ENCODE results near the gene ASH1L. TPM values are rescaled to one million over a fixed set of nuclear protein-coding genes. Genes with fewer than 3 reads are reported as not detected.

ASH1L gene
- total RNA-seq, 1 experiment from 2014 or later = 29.3 TPM

- peak; percentile 99 for TF ChIP-seq USF1 (CRISPR knock-in tag; IDR thresholded peaks at IDR 0.05)
- TF ChIP-seq E2F5 (CRISPR knock-in tag; IDR thresholded peaks at IDR 0.05) = peak; percentile 81; the same call in 1 of the 2 replicates
- TF ChIP-seq ATF6 (CRISPR knock-in tag; IDR thresholded peaks at IDR 0.05) = no peak
- TF ChIP-seq FOXP1 (CRISPR knock-in tag; IDR thresholded peaks at IDR 0.05; ENCODE audit: borderline replicate concordance) = peak; percentile 17; the same call in 1 of the 2 replicates
- TF ChIP-seq TEAD1 (CRISPR knock-in tag; IDR thresholded peaks at IDR 0.05) = peak; percentile 71; the same call in 1 of the 2 replicates
- TF ChIP-seq SP1 (CRISPR knock-in tag; conservative IDR thresholded peaks at IDR 0.05) = peak; percentile 83
- TF ChIP-seq ERG (CRISPR knock-in tag; IDR thresholded peaks at IDR 0.05) = no peak
- no peak for TF ChIP-seq ZNF423 (CRISPR knock-in tag; IDR thresholded peaks at IDR 0.05)
- peak; percentile 56; the same call in 1 of the 2 replicates for TF ChIP-seq NFE2L1 (CRISPR knock-in tag; IDR thresholded peaks at IDR 0.05)
Observed at GRCh38 chr1:155324037-155324716, 238.4 kb downstream of the ASH1L start (continued).

- H3K4me3 Mint-ChIP-seq = peak overlapping the region; percentile 91
- H3K9me3 Mint-ChIP-seq = no peaks in the 10 kb centered on the region
- peaks cover 16% of the 10 kb centered on the region for H3K36me3 Mint-ChIP-seq
- peaks cover 6% of the 10 kb centered on the region for H3K27me3 Mint-ChIP-seq (ENCODE audit: low read depth)
- ChIA-PET POLR2A (interaction anchor here (0.6 to 2.5 kb wide), 6 partner anchors 15 to 117 kb away, joined by 3 to 13 read pairs (median 4); partner anchors contain the start of genes CLK2 and FDPS), CTCF (interaction anchor here (0.6 to 9.9 kb wide), 35 partner anchors 8 to 1906 kb away, joined by 3 to 204 read pairs (median 6); partner anchors contain the start of genes CLK2, ENTREP3, FDPS and HCN3)
- peak overlapping the region; percentile 65; the same call in 1 of the 2 replicates for H3K27ac Mint-ChIP-seq
- TF ChIP-seq CBFB (CRISPR knock-in tag; IDR thresholded peaks at IDR 0.05; ENCODE audit: low read depth) (peak; percentile 43; the same call in 1 of the 2 replicates), FOXK1 (CRISPR knock-in tag; IDR thresholded peaks at IDR 0.05) (no peak), ATF1 (CRISPR knock-in tag; IDR thresholded peaks at IDR 0.05) (no peak)
- peak; percentile 27 for ATAC-seq
- peak; percentile 86 for DNase-seq (ENCODE audit: low spot score)
- peaks cover 41% of the 10 kb centered on the region for H3K4me1 Mint-ChIP-seq
Observed at GRCh38 chr1:155323729-155324036, 238.9 kb downstream of the ASH1L start.

- H3K36me3 Mint-ChIP-seq = peaks cover 22% of the 10 kb centered on the region
- CTCF ChIA-PET = interaction anchor here (0.6 to 9.9 kb wide), 40 partner anchors 8 to 1905 kb away, joined by 3 to 204 read pairs (median 5); partner anchors contain the start of genes CLK2, ENTREP3, FDPS and HCN3
- DNase-seq (ENCODE audit: low spot score) (peak; percentile 94), ATAC-seq (peak; percentile 32)
- H3K4me3 Mint-ChIP-seq = peak overlapping the region; percentile 91
- POLR2A ChIA-PET = interaction anchor here (0.5 to 2.5 kb wide), 7 partner anchors 15 to 362 kb away, joined by 3 to 13 read pairs (median 4); partner anchors contain the start of genes CLK2 and FDPS
- H3K27ac Mint-ChIP-seq = no peak overlapping the region
- no peaks in the 10 kb centered on the region for H3K9me3 Mint-ChIP-seq
- H3K27me3 Mint-ChIP-seq (ENCODE audit: low read depth) = peaks cover 6% of the 10 kb centered on the region
- peaks cover 41% of the 10 kb centered on the region for H3K4me1 Mint-ChIP-seq
- TF ChIP-seq ATF1 (CRISPR knock-in tag; IDR thresholded peaks at IDR 0.05) (no peak), STAT6 (CRISPR knock-in tag; conservative IDR thresholded peaks at IDR 0.05; ENCODE audit: low read depth) (no peak), ATF2 (CRISPR knock-in tag; IDR thresholded peaks at IDR 0.05; ENCODE audit: borderline replicate concordance, low read depth) (no peak), E2F1 (CRISPR knock-in tag; IDR thresholded peaks at IDR 0.05) (no peak), EMX1 (CRISPR knock-in tag; IDR thresholded peaks at IDR 0.05) (no peak)
Observed at GRCh38 chr1:155322953-155323728, 239.5 kb downstream of the ASH1L start.

All from WTC11 (cell line).